DMS114 treated with DMSO at 0.1 percent for 48 hours (cell line): ENCODE measurements around the gene CCDC80.

Experiments
- DNase-seq: peaks from one replicate; lab custom pipeline; 2025; ENCODE audit not compliant: unreplicated experiment; lab: John Stamatoyannopoulos, UW

The CCDC80 gene, protein sequence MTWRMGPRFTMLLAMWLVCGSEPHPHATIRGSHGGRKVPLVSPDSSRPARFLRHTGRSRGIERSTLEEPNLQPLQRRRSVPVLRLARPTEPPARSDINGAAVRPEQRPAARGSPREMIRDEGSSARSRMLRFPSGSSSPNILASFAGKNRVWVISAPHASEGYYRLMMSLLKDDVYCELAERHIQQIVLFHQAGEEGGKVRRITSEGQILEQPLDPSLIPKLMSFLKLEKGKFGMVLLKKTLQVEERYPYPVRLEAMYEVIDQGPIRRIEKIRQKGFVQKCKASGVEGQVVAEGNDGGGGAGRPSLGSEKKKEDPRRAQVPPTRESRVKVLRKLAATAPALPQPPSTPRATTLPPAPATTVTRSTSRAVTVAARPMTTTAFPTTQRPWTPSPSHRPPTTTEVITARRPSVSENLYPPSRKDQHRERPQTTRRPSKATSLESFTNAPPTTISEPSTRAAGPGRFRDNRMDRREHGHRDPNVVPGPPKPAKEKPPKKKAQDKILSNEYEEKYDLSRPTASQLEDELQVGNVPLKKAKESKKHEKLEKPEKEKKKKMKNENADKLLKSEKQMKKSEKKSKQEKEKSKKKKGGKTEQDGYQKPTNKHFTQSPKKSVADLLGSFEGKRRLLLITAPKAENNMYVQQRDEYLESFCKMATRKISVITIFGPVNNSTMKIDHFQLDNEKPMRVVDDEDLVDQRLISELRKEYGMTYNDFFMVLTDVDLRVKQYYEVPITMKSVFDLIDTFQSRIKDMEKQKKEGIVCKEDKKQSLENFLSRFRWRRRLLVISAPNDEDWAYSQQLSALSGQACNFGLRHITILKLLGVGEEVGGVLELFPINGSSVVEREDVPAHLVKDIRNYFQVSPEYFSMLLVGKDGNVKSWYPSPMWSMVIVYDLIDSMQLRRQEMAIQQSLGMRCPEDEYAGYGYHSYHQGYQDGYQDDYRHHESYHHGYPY

GRCh38 chr3:112640930-112641801 lies at the start of gene CCDC80:
CCDC80 (minus strand) TSS chr3:112641143; CDS start chr3:112639905, 1,238 bp downstream.
- DNase-seq: no peak

- no peak for DNase-seq
Measured at GRCh38 chr3:112689989-112690388, 49.0 kb upstream of the CCDC80 start.

- DNase-seq: no peak
Measured at GRCh38 chr3:112689385-112689784, 48.4 kb upstream of the CCDC80 start.

DNA sequence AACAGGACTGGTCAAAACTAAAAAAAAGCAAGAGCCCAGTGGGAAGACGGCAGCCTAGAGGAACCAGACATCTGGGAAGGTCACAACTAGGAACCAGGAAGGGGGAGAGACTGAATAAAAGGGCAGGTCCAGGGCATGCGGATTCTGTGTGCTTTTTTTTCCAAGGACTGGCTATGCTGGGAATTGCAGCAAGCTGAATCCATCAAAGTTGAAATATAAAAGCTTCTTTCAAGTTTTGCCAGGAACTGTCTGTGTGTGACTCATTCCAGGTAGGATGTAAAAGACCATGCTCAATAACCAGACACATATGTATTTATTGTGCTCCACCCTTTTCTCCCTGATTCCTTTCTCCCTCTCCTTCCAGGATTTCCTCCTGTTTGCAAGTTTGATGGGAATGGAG lies 47.9 kb upstream of the CCDC80 start:
- DNase-seq: no peak

GRCh38 chr3:112688085-112688769 lies 47.3 kb upstream of the CCDC80 start:
- no peak for DNase-seq

- no peak for DNase-seq
Measured at GRCh38 chr3:112687616-112688015, 46.7 kb upstream of the CCDC80 start.

- DNase-seq: no peak
Measured at GRCh38 chr3:112687211-112687610, 46.3 kb upstream of the CCDC80 start.

DNA sequence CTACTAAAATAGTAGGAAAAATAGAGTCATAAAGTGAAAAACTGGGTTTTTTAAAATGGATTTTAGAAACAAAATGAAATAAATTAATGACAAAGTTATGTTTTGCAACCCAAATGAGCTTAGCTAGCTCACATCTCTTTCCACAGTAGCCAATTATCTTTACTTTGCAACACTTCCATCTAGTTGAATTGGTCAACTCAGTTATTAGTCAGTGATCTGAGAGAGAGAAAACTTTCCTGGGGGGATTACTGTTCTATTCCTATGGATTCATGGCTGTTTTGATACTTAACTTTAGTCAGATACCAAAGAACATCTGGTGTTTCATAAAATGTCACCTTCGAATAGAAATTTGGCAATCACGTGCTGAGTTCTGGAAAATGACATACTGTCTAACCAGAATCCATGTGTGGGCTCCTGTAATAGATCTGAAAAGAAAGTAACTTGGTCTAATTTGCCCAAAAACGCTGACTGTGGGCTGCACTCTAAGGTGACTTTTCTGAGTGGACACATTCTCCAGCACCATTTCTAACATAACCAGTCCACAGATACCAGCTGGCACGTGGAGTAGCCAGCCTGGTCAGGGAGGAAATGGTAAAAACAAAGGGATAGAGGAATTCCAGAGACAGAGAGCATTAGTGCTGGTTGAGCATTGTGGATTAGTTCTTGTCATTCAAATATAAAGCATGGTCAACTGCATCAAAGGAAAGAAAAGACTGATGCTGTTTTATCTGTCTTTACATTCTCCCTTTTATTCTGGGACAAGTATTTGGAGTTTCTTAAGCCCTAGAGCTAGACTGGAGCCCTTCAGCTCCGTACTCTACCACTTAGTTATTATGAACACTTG lies 45.2 kb upstream of the CCDC80 start:
- no peak for DNase-seq

GRCh38 chr3:112685420-112685819 lies 44.5 kb upstream of the CCDC80 start:
- no peak for DNase-seq

GRCh38 chr3:112682361-112682760 lies 41.4 kb upstream of the CCDC80 start:
- no peak for DNase-seq

DNA sequence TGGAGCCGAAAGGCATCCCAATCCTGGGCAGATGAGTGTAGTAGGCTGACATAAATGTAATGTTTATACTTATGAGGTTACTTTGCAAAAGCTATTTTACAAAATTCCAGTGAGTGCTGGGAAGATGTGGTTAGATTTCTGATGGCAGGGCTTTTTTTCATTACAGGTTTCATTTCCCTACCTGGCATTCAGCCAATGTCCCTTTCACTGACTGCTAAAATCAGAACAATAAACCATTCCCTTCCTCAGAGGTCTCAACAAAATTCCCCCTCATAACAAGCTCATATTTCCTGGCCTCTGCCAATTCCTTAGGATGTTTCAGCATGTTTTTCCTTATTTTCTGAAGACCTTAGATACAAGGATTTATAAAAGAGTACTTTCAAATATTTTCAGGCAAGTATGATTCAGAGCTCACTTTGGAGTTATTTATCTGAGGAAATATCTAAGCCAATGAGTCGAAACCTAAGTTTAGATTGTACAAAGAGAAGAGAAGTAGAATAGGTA lies 40.9 kb upstream of the CCDC80 start:
- no peak for DNase-seq

- DNase-seq: no peak
Measured at GRCh38 chr3:112676659-112677234, 35.8 kb upstream of the CCDC80 start.

GRCh38 chr3:112675943-112676535 lies 35.1 kb upstream of the CCDC80 start:
- DNase-seq: no peak

DNA sequence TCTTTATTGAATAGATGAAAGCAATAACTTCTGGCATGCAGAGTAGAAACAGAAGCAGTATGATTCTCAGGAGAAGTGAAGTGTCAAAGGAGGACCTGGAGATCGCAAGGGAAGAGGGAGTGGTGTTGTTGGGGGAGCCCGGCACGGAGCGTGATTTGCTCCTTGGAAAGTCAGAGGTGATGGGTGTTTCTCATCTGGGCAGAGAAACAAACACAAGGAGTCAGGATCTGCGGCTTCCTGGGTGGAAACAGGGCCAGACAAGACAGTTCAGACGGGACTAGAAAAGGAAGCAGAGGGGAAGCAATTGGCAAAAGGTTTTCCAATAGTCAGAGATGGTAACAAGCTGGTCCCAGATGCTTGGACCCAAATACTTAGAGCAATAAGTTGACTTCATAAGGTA lies 34.4 kb upstream of the CCDC80 start:
- DNase-seq: no peak

- no peak for DNase-seq
Measured at GRCh38 chr3:112672716-112673541, 32.0 kb upstream of the CCDC80 start.

DNA sequence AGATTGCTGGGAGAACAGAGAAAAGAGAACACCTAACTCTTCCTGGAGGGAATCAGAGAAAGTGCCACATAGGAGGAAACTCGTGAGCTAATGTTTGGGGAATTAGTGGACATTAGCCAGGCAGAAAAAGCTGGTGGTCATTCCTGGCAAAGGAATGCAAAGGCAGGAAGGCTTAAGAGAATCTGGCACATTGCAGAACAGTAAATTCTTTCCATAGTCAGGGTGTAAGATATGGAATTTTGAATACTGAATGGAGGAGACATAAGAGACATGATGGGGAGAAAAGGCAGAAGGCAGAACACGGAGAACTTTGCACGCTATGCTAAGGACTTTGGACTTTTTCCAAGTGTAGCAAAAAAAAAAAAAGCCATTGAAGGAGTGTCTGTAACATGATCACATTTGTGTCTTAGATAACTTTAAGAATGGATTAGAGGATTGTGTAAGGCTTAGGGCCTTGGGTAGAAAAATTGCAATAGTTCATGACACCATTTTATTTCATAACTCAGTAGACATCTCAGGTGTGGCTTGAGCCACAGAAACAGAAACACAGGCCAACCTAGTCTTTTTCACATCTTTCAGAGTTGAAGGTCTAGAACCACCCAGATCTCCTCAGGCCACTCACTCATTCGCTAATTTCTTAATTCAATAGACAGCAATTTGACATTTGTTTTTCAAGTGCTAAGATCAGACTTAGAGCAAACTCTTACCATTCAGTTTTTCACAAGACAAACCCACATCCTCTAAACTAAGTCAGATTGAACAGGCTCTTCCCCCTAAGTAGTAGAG lies 31.2 kb upstream of the CCDC80 start:
- DNase-seq: no peak

DNA sequence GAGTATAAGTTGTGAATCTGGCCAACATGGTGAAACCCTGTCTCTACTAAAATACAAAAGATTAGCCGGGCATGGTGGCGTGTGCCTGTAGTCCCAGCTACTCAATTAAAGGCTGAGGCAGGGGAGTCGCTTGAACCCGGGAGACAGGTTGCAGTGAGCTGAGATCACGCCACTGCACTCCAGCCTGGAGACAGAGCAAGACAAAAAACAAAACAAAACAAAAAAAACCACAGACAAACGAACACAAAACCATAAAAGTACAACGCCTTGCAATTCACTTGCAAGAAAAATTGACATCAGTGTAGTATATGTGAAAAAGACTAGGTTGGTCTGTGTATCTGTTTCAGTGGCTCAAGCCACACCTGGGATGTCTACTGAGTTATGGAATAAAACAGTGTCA lies 29.9 kb upstream of the CCDC80 start:
- DNase-seq: no peak
